Liver (tissue), 3 donors: Measurements from ENCODE around the gene KRTAP1-1.

Source experiments
- JUND ChIP-seq, 2 donors: IDR thresholded peaks; 2 replicates each; pipeline ENCODE4 v1.6.1; 2016; ENCODE audit warnings: antibody characterized with exemption in 2 of 2
- NR2F2 ChIP-seq: IDR thresholded peaks from 2 replicates; pipeline ENCODE4 v1.6.1; 2016; ENCODE audit warnings: antibody characterized with exemption
- TF ChIP-seq, protein P1 (sequence below): fragments of 150-350 bp; IDR thresholded peaks from 2 replicates; pipeline ENCODE4 v1.5.1; 2017; ENCODE audit warnings: improper control_type of control experiment, low read depth, low read length; ENCODE audit not compliant: missing input control
- TF ChIP-seq, protein P2 (sequence below): IDR thresholded peaks from 2 replicates; pipeline ENCODE4 v1.6.1; 2016; ENCODE audit warnings: antibody characterized with exemption
- TF ChIP-seq, protein P3 (sequence below): IDR thresholded peaks from 2 replicates; pipeline ENCODE4 v1.6.1; 2016; ENCODE audit warnings: antibody characterized with exemption
- donor health status: healthy.
- donor health status: healthy.

DNA sequence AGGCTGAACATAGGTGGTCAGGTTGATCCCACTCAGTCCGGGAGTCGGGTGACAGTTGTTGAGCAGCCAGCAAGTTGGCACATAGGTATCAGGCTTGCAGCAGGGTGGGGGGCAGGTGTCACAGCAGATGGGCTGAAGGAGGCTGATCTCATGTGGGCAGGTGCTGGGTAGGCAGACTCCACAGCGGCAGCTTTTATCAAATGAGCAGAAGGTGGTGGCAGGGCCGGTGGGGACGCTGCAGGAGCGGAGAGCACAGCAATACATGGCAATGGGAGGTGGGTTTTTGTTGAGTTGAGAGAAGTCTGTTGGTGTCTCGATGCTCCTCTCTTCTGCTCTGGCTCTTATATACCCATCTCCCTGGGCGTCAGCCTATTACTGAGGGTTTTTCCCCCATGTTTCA, 32.4 kb downstream of the KRTAP1-1 start, which contains the start of gene KRTAP3-1:
- TF ChIP-seq, protein P1, sequence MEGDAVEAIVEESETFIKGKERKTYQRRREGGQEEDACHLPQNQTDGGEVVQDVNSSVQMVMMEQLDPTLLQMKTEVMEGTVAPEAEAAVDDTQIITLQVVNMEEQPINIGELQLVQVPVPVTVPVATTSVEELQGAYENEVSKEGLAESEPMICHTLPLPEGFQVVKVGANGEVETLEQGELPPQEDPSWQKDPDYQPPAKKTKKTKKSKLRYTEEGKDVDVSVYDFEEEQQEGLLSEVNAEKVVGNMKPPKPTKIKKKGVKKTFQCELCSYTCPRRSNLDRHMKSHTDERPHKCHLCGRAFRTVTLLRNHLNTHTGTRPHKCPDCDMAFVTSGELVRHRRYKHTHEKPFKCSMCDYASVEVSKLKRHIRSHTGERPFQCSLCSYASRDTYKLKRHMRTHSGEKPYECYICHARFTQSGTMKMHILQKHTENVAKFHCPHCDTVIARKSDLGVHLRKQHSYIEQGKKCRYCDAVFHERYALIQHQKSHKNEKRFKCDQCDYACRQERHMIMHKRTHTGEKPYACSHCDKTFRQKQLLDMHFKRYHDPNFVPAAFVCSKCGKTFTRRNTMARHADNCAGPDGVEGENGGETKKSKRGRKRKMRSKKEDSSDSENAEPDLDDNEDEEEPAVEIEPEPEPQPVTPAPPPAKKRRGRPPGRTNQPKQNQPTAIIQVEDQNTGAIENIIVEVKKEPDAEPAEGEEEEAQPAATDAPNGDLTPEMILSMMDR, result no peak
- TF ChIP-seq JUND (IDR thresholded peaks at IDR 0.05) (no peak), NR2F2 (no peak)
- TF ChIP-seq, protein P2, sequence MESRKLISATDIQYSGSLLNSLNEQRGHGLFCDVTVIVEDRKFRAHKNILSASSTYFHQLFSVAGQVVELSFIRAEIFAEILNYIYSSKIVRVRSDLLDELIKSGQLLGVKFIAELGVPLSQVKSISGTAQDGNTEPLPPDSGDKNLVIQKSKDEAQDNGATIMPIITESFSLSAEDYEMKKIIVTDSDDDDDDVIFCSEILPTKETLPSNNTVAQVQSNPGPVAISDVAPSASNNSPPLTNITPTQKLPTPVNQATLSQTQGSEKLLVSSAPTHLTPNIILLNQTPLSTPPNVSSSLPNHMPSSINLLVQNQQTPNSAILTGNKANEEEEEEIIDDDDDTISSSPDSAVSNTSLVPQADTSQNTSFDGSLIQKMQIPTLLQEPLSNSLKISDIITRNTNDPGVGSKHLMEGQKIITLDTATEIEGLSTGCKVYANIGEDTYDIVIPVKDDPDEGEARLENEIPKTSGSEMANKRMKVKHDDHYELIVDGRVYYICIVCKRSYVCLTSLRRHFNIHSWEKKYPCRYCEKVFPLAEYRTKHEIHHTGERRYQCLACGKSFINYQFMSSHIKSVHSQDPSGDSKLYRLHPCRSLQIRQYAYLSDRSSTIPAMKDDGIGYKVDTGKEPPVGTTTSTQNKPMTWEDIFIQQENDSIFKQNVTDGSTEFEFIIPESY, result no peak
- TF ChIP-seq, protein P3, sequence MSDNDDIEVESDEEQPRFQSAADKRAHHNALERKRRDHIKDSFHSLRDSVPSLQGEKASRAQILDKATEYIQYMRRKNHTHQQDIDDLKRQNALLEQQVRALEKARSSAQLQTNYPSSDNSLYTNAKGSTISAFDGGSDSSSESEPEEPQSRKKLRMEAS, result no peak
